ENCODE results near the gene BMAL2.
A peak's percentile ranks its signal among the peaks of the same experiment; 100 is the strongest.

DNA sequence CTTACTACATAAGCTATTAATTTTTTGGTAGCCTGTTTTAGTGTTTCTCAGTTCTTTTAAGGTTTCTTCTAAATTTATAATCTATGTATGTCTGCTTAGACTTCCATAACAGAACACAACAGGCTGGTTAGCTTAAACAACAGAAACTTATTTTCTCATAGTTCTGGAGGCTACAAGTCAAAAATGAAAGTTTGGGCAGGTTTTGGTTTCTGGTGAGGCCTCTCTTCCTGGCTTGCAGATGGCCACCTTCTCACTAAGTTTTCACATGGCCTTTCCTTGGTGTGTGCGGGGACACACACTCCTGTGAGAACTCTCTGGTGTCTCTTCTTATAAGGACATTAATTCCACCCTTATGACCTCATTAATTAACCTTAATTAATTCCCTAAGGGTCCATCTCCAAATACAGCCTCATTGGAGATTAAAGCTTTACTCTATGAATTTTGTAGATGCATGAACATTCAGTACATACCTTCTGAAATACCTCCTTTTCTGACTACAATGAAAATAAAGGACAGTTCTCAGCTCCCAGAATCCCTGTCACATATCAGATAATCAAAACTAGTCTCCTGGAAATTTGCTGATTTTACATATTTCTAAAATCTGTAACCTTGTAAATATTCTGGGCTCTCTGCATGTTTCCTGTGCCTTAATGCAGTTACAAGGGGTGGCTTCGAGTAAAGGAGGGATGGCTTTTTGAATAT is 23.2 kb upstream of the BMAL2 start:
- TF ChIP-seq, protein P1, sequence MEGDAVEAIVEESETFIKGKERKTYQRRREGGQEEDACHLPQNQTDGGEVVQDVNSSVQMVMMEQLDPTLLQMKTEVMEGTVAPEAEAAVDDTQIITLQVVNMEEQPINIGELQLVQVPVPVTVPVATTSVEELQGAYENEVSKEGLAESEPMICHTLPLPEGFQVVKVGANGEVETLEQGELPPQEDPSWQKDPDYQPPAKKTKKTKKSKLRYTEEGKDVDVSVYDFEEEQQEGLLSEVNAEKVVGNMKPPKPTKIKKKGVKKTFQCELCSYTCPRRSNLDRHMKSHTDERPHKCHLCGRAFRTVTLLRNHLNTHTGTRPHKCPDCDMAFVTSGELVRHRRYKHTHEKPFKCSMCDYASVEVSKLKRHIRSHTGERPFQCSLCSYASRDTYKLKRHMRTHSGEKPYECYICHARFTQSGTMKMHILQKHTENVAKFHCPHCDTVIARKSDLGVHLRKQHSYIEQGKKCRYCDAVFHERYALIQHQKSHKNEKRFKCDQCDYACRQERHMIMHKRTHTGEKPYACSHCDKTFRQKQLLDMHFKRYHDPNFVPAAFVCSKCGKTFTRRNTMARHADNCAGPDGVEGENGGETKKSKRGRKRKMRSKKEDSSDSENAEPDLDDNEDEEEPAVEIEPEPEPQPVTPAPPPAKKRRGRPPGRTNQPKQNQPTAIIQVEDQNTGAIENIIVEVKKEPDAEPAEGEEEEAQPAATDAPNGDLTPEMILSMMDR (IDR thresholded peaks at IDR 0.05), result no peak
- TF ChIP-seq CEBPB (IDR thresholded peaks at IDR 0.05) (no peak), MYC (IDR thresholded peaks at IDR 0.05; ENCODE audit: borderline replicate concordance, low read length) (no peak), RAD21 (conservative IDR thresholded peaks at IDR 0.05 in 1 of 2, IDR thresholded peaks at IDR 0.05 in 1 of 2) (no peak), POLR2A (IDR thresholded peaks at IDR 0.05; ENCODE audit: low read length) (no peak), BHLHE40 (IDR thresholded peaks at IDR 0.05; ENCODE audit: low read depth, low read length) (no peak), MAFK (IDR thresholded peaks at IDR 0.05; ENCODE audit: partially characterized antibody) (peak; percentile 92), PHF8 (IDR thresholded peaks at IDR 0.05; ENCODE audit: borderline replicate concordance, low read depth) (no peak), RCOR1 (IDR thresholded peaks at IDR 0.05; ENCODE audit: low read depth, low read length) (no peak)
- TF ChIP-seq, protein P2, sequence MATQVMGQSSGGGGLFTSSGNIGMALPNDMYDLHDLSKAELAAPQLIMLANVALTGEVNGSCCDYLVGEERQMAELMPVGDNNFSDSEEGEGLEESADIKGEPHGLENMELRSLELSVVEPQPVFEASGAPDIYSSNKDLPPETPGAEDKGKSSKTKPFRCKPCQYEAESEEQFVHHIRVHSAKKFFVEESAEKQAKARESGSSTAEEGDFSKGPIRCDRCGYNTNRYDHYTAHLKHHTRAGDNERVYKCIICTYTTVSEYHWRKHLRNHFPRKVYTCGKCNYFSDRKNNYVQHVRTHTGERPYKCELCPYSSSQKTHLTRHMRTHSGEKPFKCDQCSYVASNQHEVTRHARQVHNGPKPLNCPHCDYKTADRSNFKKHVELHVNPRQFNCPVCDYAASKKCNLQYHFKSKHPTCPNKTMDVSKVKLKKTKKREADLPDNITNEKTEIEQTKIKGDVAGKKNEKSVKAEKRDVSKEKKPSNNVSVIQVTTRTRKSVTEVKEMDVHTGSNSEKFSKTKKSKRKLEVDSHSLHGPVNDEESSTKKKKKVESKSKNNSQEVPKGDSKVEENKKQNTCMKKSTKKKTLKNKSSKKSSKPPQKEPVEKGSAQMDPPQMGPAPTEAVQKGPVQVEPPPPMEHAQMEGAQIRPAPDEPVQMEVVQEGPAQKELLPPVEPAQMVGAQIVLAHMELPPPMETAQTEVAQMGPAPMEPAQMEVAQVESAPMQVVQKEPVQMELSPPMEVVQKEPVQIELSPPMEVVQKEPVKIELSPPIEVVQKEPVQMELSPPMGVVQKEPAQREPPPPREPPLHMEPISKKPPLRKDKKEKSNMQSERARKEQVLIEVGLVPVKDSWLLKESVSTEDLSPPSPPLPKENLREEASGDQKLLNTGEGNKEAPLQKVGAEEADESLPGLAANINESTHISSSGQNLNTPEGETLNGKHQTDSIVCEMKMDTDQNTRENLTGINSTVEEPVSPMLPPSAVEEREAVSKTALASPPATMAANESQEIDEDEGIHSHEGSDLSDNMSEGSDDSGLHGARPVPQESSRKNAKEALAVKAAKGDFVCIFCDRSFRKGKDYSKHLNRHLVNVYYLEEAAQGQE (IDR thresholded peaks at IDR 0.05), result no peak
- TF ChIP-seq, protein P3, sequence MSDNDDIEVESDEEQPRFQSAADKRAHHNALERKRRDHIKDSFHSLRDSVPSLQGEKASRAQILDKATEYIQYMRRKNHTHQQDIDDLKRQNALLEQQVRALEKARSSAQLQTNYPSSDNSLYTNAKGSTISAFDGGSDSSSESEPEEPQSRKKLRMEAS (IDR thresholded peaks at IDR 0.05), result no peak
